Urothelium cell line (cell line): ENCODE data around the gene TAF1A.

Experiments
- DNase-seq: peaks from one replicate; pipeline ENCODE4 v3.0.0; 2011; ENCODE audit warnings: low spot score, mixed read lengths
- FAIRE-seq: peaks from 2 replicates; lab custom pipeline; 2011; peaks lifted over from hg19 to GRCh38; lab: Jason Lieb, UNC

TAF1A gene

DNA sequence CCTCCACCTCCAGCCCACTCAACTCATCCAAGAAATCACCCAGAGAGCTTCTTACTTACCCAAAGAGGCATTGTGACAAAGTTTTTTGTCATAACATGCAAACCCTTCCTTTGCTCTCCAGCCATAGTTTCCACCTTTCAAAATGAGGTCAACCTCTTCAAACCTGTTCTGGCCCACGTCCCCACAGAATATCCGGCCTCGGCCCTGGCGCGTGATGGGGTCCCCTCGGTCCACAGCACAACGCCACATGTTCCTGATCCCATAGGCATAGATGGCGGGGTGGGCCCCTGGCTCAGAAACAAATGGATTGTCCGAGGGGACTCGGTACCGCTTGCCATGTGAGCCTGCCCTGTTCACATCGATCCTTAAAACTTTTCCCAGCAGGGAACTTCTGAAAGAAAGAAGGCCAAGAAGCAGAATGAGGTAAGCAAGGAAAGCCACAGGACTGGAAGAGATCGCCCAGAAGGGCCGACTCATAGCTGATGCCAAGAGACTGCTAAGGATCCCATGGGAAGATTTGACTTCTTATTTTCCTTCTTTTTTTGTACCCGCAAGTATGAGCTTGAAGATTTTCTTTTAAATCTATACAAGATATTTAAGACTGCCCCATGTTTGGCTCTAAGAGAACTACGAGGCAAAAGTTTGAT is 49.7 kb downstream of the TAF1A start:
- FAIRE-seq (no peak), DNase-seq (no peak)

- FAIRE-seq (no peak), DNase-seq (no peak)
These were observed 54.3 kb downstream of the TAF1A start for GRCh38 chr1:222535455-222535854.

DNA sequence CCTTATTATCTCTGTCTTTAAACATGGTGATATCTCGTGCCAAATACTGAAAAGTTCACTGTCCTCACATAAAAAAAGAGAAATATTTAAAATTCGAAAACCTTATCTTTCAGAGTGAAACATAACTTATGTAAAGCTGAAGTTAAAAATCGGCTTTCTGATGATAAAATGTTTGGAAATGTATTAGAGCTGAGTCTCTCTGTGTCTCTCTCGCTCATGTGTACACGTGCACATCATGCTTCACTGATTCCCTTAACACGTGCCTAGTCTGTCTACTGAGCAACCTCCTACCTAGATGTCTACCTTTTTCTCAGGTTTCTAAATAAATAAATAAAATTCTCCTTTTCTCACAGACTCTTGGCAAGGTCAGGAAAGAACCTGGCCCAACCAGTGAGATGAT is 58.9 kb downstream of the TAF1A start:
- DNase-seq: no peak
- FAIRE-seq: no peak

DNA sequence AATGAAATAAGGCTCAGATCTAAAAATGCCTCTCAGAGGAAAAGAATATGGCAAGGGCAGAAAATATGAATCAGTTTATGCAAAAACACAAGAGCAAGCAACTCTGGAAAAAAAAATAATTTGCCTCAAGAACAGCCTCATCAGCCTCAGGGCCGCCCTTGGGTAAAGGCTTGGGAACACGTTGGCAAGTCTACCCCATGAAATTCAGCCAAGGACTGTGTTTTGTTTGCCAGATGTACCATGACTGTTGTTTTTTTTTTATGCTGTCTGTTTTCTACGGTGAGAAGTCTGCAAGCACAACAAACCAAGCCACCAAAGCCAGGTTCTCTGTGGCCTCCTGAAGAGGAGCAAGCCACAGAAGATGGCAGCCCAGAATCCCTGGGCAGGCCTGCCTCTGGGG is 59.8 kb downstream of the TAF1A start:
- DNase-seq (no peak), FAIRE-seq (no peak)

DNA sequence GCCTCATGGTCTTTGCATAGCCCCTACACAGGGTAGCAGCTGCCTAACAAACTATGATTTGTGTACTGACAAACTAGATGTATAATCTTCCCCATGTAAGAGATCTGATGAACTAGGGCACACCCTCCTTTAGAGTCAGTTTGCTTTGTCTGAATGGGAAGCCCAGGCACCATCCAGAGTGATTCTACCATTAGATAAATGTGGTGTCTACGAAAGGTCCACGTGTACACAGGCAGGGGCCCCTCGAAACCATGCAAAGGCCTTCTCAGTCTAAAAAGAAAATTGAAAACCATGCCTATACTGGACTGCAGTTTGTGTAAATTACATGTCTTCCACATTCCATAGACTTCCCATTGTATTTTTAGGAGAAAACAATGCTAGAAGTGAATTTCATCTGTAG is 60.6 kb downstream of the TAF1A start:
- DNase-seq (no peak), FAIRE-seq (no peak)

DNA sequence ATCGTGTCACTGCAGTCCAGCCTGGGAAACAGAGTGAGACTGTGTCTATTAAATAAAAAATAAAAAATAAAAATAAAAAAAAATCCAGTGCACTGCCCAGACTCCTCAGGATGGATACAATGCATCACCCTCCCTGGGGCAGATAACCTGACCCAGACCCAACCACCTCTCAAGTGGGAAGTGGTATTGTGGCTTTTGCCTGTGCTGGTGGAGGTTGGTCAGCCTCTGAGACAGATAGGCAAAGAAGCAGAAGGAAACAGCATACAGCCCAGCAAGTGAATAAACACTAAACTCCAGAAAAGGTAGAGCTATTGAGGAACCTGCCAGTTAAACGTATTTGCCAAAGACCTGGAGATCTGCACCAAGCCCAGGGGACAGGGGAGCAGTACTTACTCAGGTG is 63.8 kb downstream of the TAF1A start:
- no peak for DNase-seq

GRCh38 chr1:222523852-222524251 is 65.9 kb downstream of the TAF1A start:
- FAIRE-seq (no peak), DNase-seq (no peak)

More for the DNA sequence above, 63.8 kb downstream of the TAF1A start:
- FAIRE-seq: no peak

DNA sequence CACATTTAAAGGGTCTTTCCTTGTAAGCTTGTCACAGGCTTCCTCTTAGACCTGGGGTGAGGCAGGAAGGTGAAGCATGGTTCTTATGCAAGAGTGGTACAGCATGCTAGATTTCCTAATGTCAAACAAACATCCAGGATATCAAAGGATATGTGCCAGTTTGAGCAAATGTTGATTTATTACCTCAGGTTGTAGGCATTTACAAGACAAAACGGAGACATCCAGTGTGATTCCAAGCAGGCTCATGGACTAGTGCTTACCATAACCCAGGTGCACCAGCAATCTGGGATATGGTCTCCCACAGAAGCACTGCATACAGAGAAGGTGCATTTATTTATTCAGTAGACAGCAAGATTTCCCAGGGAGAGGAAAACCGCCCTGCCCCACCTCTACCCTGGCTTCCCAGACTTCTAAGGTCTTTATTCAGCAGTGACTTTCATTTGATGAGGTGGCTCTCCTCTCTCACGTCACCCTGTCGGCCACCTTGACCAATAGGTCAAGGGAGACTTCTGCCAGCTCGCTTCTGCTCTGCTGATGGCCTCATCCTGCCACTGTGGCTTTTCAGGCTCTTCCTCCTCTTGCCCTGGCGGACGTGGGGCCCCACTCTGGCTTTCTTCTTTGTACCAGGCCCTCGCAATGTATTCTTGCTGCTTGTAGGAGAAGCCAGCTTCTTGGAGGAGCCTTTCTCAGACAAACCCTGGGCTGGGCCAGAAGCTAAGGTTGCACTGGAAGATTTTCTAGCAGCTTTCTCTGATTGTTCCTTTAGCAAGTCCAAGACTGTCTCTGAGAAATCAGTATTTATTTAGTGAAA is 67.4 kb downstream of the TAF1A start:
- FAIRE-seq: no peak
- DNase-seq: no peak

- DNase-seq: peak; percentile 51
- no peak for FAIRE-seq
These were observed 68.2 kb downstream of the TAF1A start for GRCh38 chr1:222521299-222522104.
